COLO668 (cell line): ENCODE results near the gene UCN3.
A peak's percentile ranks its signal among the peaks of the same experiment; 100 is the strongest.
"Not testable (repeated sequence)": the region's sequence is repeated elsewhere in the genome, so short reads cannot be mapped to it uniquely, and the experiment has no call there.

Experiments
- DNase-seq: peaks from one replicate; lab custom pipeline; 2025; ENCODE audit not compliant: unreplicated experiment; lab: John Stamatoyannopoulos, UW

The UCN3 gene

DNA sequence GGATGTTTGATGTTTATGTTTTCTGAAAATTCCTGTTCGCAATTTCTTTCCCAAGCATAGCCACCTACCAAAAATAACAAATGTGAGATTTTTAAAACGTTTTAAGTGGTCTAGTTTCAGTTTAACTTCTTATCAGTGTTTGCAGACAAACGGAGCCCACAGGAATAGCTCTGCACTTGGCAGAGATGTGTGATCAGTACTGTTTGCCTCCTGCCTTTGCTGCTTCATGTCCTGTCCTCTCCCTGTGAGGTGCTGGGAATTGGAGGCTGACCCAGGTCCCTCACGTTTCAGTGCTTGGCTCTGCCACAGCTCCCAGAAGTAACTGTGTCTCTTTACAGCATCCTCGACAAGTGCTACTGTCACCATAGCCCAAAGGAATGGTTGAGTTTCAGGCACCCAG lies 1.2 kb downstream of the UCN3 start:
- no peak for DNase-seq

DNA sequence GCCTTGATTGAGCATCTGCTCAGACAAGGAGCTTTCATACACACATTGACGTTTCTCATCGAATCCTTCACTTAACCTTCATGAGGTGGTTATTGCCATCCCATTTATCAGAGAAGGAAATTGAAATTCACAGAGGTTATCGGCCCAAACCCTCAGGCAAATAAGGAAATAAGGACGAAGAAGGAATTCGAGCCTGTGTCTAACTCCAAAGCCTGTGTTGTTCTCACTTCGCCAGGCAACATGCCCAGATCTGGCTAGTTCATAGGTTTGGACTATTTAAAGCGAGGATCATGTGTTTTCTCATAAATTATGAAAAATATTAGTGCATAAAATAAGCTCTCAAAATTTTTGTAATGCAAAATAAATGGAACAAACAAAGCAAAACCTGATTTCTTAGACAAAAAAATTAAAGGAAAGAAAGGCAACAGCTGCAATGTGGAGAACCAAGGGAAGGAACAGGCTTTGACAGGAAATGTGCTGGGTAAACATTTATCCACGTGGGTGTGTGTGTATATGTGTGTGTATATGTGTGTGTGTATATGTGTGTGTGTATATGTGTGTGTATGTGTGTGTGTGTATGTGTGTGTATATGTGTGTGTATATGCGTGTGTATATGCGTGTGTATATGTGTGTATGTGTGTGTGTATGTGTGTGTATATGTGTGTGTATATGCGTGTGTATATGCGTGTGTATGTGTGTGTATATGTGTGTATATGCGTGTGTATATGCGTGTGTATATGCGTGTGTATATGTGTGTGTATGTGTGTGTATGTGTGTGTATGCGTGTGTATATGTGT lies 4.8 kb downstream of the UCN3 start:
- DNase-seq: no peak

DNA sequence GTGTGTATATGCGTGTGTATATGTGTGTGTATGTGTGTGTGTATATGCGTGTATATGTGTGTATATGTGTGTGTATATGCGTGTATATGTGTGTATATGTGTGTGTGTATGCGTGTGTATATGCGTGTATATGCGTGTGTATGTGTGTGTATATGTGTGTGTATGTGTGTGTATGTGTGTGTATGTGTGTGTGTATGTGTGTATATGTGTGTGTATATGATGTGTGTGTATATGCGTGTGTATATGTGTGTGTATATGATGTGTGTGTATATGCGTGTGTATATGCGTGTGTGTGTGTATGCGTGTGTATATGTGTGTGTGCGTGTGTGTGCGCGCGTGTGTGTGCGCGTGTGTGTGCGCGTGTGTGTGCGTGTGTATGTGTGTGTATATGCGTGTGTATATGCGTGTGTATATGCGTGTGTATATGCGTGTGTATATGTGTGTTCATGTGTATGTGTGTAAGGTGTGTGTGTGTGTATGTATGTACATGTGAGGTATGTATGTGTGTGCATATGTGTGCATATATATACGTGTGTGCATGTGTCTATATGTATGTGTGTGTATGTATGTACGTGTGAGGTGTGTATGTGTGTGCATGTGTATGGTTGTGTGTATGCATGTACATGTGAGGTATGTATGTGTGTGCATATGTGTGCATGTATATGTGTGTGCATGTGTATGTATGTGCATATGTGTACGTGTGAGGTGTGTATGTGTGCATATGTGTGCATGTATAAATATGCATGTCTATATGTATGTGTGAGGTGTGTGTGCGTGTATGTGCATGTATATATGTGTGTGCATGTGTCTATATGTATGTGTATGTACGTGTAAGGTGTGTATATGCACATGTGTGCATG lies 6.0 kb downstream of the UCN3 start:
- no peak for DNase-seq

DNA sequence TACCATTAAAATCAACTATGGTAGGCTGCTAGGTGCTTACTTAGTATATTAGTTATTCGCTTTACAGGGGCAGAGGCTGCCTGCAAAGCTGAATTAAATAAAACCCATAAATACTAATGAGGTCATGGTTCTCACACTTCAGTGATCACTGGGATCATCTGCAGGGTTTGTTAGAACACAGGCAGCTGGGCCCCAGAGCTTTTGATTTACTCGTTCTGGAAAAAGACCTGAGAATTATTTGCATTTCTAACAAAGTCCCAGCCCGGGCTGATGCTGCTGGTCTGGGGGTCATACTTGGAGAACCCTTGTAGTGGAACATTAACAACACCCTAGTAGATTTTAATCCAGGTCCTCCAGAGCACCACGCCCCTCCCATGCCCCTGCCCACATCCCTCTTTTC lies 8.5 kb downstream of the UCN3 start:
- peak; percentile 39 for DNase-seq

DNA sequence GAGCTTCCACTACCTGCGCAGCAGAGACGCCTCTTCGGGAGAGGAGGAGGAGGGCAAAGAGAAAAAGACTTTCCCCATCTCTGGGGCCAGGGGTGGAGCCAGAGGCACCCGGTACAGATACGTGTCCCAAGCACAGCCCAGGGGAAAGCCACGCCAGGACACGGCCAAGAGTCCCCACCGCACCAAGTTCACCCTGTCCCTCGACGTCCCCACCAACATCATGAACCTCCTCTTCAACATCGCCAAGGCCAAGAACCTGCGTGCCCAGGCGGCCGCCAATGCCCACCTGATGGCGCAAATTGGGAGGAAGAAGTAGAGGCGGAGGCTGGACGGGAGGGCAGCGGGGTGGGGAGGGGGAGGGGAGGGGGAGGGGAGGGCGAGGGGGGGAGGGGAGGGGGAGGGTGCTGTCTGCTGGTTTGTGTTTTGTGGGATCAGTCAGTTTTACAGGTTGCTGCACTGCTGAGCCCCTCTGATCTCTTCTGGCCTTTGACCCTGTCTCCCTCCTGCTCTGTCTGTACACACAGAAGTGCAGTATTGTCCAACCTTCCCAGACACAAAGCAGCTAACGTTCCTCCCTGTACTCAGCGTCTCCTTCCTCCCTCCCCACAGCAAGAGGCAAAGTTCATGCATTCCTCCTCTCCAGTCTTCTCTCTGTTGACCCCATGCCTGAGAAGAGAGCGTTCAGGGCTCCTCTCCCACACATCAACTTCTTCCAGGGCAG lies 9.3 kb downstream of the UCN3 start:
- no peak for DNase-seq

DNA sequence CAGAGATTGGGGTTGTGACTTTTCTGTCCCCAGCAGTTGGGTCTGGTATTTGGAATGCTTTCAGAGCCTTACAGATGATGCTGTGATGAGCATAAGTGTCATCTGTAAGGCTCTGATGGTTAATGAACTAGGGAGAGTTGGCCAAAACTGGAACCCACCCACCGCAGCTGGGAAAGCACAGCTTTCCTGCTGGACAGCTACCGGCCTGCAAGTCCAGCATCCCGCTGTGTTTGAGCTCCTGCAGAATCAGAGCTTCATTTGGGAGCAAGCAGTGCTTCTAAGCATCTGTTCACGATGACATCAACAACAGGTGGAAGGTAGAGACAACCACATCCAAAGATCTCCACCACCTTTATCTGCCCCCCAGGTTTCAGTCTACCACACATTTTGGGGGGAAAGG lies 11.7 kb downstream of the UCN3 start:
- DNase-seq: no peak

DNA sequence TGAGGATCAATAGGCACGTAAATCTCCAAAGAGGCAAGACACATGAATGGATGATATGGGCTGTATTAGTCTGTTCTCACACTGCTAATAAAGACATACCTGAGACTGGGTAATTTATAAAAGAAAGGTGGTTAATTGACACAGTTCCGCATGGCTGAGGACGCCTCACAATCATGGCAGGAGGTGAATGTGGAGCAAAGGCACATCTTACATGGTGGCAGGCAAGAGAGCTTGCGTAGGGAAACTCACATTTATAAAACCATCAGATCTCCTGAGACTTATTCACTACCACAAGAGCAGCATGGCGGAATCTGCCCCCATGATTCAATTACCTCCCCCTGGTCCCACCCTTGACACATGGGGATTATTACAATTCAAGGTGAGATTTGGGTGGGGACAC lies 14.4 kb downstream of the UCN3 start:
- DNase-seq: not testable (repeated sequence)

DNA sequence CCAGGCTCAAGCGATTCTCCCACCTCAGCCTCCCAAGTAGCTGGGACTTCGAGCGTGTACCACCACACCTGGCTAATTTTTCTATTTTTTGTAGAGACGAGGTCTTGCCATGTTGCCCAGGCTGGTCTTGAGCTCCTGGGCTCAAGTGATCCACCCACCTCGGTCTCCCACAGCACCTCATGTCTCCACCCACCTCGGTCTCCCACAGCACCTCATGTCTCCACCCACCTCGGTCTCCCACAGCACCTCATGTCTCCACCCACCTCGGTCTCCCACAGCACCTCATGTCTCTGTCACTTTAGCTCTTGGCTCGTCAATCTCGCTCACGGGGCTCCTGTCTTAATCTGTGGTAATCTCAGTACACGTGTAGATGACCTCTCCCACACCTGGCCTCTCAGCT lies 15.6 kb downstream of the UCN3 start:
- not testable (repeated sequence) for DNase-seq

DNA sequence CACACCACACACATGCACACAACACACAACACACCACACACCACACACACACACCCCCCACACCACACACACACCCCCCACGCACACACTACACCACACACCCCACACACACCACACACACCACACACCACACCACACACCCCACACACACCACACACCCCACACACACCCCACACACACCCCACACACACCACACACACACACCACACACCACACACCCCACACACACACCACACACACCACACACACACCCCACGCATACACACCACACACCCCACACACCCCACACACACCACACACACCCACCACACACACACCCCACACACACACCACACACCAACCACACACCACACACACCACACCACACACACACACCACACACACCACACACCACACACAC lies 16.4 kb downstream of the UCN3 start:
- DNase-seq: no peak

DNA sequence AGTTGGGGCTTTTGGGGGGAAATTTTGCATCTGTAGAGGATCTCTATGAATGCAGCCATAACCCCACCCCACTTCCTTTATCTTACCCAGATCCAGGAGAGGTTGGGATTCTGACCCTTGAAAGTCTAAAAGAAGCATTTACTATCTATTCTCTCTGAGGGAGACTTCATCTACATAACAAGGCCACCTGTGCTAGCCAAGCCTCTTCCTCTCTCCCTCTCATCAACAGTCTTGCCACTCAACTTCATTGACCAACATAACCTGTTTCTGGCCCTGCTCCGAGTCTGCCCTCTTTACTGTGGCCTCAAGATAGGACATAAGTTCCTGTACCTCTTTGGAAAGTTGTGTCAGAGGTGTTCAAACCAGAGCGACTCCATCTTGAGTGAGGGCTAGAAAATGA lies 20.5 kb downstream of the UCN3 start:
- no peak for DNase-seq

DNA sequence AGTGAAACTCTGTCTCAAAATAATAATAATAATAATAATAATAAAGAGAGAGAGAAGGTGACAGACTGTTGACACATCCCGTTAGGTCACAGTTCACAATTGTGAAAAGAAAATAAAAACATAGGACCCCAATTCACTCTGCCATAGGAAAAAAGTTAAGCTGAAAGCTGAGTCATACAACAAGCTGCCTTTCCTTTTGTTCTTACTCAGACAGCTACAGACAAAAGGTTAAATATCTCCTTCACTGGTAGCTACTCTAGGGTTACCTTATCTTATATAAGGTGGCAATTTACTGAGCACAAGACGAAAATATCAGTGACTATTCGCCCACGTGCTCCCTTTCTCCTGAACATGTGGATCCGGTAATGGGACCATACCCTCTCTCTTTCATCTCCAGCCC lies 22.4 kb downstream of the UCN3 start:
- DNase-seq: no peak

DNA sequence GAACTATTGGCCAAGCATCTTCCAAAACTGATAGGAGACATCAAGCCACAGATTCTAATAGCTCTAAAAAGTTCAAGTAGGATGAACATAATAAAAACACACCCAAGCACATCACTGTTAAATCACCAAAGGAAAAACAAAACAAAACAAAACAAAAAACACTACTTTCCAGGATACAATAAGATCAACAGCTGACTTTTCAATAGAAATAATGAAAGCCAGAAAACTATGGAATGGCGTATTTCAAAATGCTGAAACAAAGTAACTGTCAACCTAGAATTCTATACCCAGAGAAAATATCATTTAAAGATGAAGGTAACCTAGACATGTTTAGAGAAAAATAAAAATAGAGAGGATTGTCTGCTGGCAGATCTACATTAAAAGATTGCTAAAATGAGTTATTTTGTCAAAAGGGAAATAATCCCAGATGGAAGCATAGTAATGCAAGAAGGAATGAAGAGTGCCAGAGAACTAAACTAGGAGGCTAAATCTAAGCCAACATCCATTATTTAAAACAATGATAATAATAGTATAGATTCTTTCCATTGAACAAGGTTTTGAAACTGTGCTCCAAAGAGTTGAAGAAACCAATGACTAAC lies 25.9 kb downstream of the UCN3 start:
- no peak for DNase-seq

DNA sequence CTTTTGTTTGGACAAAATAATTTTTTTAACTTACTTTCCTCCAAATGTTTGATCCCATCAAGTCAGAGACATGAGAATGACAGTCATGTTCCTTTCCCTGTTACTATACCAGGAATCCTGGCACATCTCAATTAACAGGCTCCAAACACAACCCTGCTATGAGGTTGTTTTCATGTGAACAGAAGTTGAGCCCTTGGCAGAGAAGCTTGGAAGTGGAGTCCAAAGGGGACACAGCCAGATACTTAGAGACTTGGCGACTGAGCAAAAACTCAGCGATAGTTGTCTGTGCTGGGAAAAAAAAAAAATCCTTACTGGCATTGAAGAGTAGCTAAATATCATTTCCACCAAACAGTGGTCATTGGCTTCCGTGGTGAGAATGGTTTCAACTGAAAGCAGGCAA lies 27.0 kb downstream of the UCN3 start:
- no peak for DNase-seq

DNA sequence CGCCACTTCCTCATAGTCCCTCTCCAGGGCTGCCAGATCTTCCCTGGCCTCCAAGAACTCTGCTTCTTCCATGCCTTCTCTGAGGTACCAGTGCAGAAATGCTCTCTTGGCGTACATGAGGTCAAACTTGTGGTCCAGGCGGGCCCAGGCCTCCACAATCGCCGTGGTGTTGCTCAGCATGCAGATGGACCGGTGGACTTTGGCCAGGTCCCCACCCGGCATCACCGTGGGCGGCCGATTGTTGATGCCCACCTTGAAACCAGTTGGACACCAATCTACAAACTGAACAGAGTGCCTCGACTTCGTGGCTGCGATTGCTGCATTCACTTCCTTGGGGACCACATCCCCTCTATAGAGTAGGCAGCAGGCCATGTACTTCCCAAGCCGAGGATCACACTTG lies 28.8 kb downstream of the UCN3 start:
- DNase-seq: no peak

DNA sequence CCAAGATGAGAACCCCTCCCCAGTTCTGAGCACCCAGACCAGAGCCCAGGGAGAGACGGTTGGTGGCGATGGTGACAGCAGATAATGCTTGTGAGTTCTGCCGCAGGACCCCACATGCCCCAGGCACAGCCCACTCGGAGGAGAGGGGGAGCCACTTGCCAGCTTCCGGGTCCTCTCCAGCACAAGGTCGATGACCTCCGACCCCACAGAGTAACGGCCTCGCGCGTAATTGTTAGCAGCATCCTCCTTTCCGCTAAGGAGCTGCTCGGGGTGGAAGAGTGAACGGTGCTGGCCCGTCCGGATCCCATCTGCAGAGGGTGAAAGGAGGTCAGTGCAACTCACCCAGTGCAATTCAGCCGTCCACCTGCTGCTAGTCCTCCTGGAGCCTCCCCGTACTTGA lies 30.4 kb downstream of the UCN3 start:
- no peak for DNase-seq

DNA sequence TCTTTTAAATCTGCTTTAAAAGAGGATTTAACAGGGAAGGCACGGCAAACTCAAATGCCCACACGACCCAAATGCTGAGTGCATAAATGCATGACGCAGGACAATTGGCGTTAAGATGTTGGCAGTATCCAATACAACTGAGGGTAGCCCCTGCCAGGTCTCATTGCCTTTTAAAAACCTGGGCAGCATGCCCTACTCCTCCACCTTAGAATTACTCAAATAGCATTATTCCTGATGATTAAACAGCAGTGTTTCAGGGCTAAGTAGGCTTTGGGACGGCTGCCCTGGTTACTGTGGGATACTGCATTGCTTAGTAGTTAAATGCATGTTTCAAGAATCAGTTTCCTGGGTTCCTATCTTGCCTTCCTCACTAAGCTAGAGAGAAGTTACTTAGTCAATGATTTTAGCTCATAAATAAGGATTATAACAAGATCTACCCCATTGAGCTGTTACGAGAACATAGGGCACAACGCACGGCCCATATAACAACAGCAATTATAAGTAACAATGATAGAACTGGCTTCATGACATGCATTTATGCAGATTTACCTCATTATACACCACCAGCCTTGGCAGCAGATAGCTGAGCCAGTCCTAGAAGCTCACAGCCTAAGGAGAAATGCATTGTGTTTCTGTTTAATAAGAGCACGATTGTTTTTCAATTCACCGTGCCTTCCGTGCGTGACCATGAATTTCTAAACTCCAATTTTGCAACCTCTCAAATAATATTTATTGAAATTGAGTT lies 32.0 kb downstream of the UCN3 start:
- no peak for DNase-seq

DNA sequence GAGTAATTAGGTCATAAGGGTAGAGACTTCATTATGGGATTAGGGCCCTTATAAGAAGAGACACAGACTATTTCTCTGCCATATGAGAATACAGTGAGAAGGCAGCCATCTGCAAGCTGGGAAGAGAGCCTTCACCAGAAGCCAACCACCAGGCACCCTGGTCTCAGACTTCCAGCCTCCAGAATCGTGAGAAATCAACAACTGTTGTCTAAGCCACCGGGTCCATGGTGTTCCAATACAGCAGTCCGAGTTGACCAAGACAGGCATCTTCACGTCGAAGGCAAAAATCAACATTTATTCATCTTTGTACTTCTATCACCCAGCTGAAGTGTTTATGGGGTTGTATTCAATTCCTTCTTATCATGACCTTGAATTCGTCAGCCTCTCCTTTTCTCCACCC lies 34.6 kb downstream of the UCN3 start:
- DNase-seq: no peak

DNA sequence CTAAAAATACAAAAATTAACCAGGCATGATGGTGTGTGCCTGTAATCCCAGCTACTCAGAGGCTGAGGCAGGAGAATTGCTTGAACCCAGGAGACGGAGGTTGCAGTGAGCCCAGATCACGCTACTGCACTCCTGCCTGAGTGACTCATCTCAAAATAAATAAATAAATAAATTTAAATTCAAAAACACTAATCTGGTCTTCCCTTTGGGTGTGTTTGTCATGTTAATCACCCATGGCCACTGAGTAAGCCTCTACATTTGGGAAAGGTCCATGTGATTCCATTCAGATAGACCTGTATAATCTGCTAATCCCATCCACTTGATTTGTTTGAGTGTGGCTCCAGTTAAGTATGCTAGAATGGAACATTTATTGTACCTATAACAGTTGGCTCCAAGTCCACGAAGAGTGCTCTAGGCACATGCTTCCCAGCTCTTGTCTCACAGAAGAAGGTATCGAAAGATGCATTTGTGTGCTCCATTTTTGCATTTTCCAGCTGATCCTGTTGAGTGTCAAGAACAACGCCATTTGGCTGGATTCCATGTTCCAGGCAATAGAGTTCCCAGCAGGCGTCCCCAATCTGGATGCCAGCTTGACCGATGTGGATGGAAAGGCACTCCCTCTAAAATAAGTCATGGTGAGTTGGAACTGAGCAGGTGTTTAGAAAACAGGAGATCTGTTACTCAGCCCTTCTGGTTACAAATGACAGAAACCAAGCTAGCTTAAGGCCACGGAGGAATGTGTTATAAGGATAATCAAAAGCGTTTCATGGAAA lies 35.9 kb downstream of the UCN3 start:
- DNase-seq: no peak

DNA sequence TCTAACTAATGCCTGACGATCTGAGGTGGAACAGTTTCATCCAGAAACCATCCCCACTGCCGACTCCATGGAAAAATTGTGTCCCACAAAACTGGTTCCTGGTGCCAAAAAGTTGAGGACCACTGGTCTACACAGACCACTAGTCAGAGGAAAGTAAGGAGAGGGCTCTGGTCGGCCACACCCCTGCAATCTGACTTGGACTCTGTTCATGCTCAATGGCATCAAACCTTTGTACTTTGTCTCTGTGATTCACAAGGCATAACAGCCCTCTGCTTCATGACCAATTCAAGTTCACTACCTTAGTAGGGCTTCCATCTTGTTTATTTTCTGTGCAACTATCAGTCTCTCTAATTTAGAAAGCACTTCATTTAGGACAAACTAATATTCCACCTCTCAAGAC lies 38.0 kb downstream of the UCN3 start:
- no peak for DNase-seq
